GM18868 (cell line): Measurements from ENCODE around the gene TSC2.

ENCODE experiments used
- ATAC-seq: cut with Tn5 transposase; IDR thresholded peaks from one replicate; pipeline ENCODE4 v1.9.1; 2021; ENCODE audit warnings: mild to moderate bottlenecking, moderate library complexity; ENCODE audit not compliant: unreplicated experiment

TSC2 gene

DNA sequence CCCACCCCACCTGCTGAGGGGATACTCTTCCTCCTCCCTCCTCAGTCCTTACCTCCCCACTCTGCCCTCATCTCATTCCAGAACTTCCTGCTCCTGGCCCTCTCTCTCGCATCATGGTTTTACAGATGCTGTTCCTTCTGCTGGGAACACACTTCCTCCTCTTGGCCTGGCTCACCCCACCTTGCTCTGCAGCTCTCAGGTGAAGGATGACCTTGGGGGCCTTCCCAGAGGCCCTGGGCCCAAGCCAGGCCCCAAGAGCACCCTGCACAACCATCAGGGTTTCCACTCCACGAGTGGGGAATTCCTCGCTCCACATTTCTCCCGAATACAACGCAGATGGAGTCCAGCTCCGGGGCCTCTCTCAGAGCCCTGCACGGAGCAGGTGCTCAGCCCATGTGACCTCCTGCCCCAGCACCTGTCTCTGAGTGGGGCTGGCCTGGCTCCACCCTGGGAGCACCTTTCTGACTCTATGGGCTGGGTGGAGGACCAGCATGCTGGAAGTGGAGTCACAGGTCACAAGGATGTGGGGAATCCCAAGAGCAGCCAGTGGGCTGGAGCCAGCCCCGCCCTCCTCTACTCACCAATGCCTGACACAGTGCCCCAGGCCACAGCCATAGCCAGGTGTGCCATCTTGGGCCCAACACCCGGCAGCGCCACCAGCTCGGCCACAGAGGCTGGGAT lies 4.7 kb upstream of the TSC2 start:
- no peak for ATAC-seq

DNA sequence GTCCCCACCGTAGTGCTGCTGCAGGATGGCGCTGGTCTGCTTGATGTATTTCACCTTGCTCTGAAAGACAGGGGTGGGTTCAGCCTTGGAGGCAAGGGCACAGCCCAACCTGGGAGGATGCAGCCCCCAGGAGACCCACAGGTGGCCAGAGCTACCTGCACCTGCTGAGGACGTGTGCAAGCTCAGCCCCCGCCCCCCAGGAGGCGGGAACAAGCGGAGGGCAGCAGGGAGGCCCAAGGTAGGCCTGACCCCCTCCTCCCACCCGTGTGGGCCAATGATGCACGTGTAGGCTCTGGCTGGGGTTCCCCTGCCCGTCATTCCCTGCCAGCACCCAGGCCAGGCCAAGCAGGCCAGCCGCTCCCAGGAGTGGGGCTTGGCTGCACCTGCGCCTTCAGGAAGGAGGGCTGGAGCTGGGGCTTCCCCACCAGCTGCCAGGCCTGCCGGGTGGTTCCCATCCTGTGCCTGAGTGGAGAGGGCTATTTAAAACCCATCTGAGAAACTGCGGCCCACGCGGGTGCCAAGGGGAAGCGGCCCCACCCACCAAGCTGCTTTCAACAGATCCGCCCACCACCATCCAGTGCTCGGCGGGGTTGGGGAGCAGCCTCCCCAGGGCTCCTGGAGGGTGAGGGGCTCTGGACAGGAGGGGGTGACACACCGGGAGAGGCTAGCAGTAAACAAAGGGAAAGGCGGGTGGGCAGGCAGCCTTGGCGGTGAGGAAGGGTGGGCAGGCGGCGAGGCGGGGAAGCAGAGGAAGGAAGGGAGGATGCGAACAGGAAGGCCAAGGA lies 3.9 kb upstream of the TSC2 start:
- no peak for ATAC-seq

DNA sequence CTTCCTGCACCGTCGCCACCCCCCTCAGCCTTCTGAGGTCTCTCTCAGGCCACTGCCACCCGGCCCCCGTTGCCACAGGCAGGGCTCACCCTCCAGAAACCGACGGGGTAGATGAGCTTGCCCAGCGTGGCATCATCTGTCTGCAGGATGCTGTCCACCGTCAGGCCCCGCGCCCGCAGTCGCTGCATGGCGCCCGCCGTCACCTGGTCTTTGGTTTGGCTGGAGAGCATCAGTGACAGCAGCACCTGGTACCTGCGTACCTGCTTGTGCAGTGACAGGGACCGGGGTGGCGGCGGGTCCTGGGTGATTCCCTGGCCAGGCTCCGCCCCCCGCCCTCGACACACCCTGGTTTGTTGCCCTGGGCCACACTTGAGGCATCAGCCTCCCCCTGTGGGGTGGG lies 3.2 kb upstream of the TSC2 start:
- no peak for ATAC-seq

DNA sequence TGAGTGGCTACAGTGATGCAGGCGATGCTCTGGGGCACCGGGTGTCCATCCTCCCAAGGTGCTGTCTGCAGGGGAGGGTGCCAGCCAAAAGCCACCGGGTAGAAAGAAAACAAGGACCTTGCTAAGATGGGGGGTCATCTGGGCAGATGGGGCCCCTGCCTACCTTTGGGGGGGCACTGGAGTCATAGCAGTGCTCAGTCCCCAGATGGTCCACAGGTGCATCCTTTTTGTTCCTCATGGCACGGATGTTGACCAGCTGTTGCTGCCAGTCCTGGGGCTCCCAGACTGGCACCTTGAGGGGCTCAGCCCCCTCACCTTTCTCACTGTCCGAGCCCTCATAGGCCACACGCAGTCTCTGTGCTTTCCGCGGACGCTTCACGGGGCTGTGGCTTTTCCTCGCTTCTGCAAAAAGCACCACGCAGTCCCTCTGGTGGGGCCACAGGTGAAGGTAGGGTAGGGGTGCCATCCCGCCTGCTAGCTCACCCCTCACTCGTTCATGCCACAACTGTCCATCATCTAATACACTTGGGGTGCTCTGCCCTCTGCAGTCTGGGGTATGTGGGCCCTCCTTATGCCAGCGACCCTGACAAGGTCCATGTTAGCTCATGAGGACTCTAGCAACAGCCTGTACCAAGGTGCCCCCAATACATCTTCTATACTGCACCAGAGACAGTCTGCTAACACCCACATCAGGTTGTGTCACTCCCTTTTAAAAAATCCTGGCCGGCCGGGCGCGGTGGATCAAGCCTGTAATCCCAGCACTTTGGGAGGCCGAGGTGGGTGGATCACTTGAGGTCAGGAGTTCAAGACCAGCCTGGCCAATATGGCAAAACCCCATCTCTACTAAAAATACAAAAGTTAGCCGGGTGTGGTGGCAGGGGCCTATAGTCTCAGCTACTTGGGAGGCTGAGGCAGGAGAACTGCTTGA lies 1.6 kb upstream of the TSC2 start:
- no peak for ATAC-seq

DNA sequence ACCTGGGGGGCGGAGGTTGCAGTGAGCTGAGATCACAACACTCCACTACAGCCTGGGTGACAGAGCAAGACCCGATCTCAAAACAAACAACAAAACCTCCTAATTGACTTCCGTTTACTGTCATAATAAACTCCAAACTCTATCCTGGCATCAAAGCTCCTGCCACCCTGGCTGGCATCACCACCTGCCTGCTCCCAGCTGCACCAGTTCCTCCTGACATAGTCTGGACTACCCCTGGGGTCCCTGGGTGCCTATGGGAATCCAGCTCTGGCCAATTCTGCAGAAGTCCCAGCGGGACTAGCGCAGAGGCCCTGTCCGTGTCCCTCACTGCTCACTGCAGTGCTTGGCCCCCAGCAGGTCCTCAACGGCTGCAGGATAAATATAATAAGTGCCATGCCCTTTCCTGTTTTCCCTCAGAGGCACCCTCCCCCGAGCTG lies 874 bp upstream of the TSC2 start:
- ATAC-seq = no peak

DNA sequence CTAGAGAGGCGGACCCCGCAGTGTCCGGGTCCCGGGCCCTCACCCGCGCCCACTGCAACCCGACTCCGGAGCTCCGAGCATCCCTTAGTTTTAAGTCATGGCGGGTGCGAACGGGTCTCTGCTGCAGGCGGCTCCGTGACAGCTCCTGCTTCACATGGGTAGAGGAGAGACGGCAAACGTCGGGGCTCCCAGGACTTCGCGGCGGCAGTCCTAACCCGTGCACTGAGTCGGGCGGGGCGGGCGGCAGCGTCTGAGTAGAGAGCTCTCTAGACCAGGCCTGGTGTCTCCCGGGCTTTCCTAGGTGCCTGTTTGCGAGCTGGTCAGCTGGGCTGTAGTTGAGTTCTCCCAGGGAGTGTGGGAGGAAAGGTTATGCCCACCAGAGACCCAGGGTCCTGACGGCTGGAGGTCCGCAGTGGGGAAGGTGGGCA lies 345 bp downstream of the TSC2 start:
- no peak for ATAC-seq

DNA sequence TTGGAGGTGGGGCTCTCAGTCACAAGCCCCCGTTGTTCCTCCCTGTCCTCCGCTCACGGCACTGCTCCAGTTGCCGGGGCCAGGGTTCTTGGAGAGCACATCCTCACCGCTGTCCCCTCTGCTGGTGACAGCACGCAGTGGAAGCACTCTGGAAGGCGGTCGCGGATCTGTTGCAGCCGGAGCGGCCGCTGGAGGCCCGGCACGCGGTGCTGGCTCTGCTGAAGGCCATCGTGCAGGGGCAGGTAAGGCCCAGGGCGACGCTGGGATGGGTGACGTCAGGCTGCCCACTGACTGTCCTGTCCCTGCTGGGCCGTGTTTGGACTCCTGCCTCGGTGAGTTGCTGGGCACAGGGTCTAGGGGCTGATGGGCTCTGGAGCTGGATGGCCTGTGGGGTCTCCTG lies 5.4 kb downstream of the TSC2 start:
- no peak for ATAC-seq

DNA sequence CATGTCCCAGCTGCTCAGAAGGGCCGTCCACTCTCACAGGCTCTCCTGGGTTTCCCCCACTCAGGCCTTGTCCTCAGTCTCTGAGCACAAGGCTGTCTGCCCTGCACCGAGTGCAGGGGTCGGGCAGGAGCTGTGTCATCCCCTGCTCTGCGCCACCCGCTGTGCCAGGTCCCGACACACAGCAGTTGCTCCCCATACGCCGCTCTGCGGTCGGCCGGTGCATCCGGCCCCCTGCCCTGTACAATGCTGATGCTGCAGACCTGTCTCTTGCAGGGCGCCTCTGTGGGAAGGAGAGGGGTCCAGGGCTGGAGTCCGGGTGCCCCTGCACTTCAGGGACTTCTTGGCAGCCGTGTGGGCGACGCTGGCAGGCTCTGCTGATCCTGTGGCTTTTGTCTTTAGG lies 6.1 kb downstream of the TSC2 start:
- no peak for ATAC-seq

DNA sequence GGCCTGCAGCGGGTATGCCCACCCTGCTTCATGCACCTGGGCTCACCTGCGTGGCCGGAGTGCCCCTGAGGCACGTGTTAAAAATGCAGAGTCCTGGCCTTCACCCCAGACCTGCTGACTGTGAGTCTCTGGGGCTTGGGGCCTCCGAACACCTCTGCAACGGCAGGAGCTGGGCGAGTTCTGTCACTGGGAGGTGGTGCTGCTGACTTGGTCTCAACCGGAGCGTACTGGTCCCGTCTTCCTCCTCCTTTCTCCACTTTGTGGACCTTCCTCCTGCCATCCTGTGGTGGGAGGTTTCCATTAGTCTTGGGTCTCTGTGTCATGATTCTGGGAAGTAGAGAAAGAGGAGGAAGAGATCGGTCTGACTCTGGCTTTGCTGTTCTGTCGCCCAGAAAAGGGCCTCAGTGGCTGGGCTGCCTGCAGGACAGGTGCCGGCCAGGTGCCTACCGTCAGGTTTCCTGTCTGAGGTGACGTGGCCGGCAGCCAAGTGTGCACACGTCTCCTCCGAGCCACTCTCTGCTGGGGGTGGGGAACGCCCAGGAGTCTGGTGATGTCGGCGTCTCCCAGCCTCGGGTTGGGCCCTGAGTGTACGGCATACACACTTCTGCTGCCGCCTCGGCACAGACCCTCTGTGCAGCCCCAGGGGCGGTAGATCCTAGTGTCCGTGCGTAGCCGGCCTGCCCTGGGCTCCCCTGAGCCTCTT lies 6.9 kb downstream of the TSC2 start:
- ATAC-seq = no peak

DNA sequence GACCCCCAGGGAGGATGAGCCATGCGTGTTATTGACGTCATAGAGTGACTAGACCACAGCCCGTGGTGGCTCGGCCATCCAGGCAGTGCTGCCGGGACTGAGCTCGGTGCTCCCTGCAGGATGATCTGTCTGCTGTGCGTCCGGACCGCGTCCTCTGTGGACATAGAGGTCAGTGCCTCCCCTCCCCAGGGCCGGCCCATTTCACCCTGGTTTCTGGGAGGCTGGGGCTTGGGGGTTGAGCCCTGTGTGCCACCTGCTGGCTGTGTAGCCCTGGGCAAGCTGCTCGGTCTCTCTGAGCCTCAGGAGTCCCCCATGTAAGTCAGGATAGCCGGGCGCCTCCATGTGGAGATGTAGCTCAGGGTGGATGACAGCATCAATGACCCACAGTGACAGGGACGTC lies 8.3 kb downstream of the TSC2 start:
- ATAC-seq = no peak

DNA sequence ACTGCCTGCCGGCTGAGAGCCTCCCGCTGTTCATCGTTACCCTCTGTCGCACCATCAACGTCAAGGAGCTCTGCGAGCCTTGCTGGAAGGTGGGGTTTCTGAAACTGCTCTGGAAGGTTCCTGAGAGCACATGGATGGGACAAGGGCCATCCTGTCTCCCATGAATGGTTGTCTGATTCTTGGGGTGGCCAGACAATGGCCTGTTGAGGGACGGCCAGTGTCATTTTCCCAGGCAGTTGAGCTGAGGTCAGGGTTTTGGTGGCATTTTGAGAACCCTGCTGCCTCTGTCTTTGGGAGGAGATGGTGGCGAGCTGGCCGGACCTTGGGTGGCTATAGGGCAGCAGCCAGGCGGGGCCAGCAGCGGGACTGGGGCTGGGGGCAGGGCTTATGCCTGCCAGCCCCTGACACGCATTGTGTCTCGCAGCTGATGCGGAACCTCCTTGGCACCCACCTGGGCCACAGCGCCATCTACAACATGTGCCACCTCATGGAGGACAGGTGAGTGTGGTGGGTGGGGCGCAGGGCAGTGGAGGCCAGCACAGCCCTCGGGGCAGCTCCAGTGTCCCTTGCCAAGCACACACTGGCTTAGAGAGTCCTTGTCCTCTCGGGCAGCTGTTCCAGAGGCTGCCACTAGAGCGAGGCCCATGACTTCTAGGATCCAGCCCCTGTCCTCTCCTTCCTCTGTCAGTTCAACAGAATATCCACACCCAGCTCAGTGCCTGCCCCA lies 9.1 kb downstream of the TSC2 start:
- ATAC-seq = no peak

DNA sequence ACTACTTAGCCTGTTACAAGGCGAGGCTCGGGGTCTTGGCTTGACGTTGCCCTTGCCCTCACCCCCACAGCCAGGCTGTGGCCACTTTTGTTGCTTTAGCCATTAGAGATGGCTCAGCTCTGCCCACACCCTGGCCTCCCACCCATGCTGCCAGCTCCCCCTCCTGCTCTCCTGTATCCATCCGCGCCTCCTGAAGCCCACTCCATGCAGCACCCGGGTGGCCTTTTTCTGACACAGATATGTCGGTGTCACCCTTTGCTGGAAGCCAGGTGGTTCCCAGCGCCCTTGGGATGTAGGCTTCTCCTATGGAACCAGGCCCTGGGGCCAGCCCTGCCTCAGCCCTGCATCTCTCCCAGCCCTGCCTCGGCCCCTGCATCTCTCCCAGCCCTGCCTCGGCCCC lies 9.7 kb downstream of the TSC2 start:
- no peak for ATAC-seq

DNA sequence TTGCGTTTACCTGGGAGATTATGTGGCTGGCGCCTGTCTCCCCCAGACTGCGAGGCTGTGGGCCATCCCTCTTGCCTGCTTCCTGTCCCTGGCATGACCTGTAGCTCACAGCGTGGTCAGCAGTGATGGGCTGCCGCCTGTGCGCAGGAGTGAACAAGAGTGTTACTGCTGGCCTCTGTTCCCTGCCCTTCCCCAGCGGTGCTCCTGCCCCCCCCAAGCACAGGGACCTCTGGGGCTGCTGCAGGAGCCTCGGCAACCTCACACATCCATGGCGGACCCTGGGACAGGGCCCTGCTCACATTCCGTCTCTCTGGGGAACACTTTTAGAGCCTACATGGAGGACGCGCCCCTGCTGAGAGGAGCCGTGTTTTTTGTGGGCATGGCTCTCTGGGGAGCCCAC lies 10.6 kb downstream of the TSC2 start:
- no peak for ATAC-seq

DNA sequence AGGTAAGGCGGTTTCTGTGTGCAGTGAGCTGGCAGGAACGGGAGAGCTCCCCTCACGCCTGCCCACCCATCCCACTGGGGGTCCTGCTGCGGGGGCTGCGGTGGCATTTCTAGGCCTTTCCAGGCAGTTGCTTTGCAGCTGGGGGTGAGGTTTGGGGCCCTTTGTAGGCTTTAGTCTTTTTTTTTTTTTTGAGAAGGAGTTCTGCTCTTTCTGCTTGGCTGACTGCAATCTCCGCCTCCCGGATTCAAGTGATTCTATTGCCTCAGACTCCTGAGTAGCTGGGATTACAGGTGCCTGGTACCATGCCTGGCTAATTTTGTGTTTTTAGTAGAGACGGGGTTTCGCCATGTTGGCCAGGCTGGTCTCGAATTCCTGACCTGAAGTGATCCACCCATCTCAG lies 11.1 kb downstream of the TSC2 start:
- no peak for ATAC-seq

DNA sequence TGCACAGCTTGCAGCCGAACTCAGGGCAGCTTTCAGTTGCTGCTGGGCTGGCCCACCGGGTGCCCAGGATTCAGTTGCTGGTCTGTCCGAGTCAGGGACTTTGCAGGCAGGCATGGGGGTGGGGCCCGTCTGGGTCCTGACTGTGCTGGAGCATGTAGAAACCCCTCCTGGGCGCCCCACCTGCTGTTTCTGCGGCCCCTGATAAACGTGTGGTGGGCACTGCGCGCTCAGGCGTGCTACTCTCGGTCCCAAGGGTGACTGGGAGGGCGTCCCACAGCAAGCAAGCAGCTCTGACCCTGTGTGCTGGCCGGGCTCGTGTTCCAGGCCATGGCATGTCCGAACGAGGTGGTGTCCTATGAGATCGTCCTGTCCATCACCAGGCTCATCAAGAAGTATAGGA lies 12.6 kb downstream of the TSC2 start:
- no peak for ATAC-seq

DNA sequence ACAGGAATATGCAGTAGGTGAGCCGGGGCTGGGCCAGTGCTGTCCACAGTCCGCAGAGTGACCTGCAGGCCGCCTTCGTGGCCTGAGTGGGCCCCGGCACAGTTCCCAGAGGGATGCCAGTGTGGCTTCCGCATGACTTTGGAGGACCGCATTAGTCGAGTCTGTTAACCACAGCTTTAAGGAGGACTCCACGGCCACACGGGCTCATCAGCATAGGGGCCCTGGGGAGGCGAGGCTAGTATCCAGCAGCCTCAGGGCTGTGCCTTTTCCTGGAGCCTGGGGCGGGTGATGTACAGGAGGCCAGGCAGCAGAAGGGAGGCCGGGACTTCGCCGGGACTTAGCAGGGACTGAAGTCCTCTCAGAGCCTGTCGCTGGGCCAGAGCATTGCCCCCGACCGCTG lies 13.2 kb downstream of the TSC2 start:
- ATAC-seq = no peak

DNA sequence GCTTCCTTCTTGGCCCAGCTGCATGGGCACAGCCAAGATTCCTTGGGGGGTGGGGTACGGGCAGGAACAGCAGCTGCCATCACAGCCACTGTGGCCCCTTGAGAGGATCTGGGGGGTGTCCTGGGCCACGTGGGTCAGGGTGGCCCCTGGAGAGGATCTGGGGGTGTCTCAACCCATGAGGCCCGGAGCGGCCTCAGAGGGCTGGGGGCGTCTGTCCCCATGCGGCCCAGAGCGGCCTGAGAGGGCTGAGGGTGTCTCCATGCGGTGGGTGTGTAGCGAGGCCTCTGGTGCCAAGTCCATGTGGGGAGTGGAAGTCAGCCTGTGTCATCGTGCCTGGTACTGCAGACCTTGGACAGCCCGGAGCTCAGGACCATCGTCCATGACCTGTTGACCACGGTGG lies 13.7 kb downstream of the TSC2 start:
- no peak for ATAC-seq

DNA sequence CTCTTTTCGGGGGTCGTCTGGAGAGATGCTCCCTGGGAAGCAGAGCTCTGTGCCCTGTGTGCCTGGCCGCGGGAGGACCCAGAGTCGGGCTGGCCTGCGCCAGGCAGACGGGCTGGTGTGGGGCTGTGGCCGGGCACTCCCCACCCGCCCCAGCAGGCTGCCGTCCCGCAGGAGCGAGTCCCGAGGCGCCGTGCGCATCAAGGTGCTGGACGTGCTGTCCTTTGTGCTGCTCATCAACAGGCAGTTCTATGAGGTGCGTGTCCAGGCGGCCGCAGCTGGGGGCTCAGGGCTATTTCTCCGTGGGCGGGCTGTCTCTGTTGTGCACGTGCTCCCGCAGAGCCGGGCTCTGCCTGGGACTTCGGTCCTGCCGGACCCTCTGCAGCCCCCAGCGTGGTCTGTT lies 15.0 kb downstream of the TSC2 start:
- no peak for ATAC-seq

DNA sequence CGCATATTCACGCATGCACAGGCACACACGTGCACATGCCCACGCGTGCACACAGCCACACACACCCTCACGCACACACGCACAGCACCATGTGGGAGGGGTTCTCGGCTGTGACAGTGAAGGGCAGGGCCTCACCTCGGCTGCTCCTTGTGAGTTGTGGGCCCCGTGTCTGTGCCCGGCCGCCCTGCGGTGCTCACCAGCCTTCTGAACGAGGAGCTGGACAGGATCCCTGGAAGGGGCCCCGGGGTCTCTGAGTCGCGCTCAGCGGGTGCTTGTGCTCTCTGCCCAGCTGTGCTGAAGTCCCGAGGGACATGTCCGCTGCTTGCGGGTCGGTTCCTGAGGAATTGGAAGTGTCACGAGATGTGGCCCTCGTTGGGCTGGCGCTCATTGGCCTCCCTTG lies 16.1 kb downstream of the TSC2 start:
- no peak for ATAC-seq

DNA sequence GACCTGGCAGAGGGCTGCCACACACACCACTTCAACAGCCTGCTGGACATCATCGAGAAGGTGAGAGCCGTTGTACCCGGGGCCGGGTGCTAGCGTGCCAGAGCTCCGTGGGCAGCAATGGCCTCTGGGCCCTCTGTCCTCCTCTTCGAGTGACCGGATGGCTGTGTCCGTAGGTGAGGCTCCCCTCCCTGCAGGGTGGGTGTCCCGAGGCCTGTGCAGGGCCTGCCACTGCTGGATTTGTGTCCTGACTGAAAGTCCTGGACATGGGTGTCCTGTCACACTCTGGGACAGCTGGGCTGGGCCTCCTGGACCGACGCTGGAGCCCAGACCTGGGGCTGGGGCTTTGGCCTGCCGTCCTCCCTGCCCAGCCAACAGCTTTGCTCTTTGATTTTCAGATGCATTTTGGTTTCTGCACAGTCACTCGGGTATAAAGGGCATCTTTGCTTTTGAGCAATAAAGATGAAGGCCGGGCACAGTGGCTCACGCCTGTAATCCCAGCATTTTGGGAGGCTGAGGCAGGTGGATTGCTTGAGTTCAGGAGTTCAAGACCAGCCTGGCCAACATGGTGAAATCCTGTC lies 16.7 kb downstream of the TSC2 start:
- no peak for ATAC-seq
